ENCODE measurements around the gene TTR.

TTR gene

DNA sequence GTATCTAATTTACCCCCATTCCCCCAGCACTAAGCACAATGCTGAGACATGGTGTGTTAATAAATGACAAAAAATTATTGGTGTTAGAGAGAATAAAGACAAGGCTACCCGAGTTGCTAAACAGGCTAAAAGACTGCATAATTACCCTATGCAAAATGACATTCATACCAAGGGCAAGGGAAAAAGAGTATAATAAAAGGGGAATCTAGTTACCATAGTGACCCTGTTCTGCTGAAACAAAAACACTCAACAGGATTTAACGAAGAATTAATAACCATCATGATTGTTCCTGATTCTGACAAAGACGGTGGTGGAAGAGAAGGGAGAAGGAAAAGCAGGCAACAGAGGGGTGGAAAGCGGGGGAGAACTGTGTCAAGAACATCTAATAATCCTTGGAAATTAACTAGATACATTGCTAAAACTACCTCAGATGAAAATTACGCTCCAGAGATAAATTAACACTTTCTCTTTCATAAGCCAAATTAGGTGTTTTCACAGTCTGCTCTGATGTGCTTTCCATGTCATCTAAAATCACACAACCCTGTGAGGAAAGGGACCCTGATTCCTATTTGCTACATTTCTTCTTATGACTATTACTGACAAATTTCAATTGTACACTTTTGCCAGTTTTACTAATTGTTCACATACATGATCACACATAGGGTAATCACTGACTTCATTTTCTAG lies 25.5 kb downstream of the TTR start:
- DNase-seq = no peak

DNA sequence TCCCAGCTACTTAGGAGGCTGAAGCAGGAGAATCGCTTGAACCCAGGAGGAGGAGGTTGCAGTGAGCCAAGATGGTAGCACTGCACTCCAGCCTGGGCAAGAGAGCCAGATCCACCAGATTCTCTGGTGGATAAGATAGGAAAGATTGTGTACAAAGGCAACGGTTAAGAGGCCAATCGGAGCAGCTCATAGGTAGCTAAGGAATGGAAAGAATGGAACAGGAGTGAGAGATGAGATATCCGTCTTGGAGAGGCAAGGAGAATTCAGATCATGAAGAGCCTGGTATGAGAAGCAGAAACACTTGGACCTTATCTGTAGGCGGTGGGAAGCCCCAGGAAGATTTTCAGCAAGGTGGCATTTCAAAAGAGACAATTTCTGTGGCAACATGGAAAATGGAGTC lies 27.1 kb downstream of the TTR start:
- DNase-seq = no peak

DNA sequence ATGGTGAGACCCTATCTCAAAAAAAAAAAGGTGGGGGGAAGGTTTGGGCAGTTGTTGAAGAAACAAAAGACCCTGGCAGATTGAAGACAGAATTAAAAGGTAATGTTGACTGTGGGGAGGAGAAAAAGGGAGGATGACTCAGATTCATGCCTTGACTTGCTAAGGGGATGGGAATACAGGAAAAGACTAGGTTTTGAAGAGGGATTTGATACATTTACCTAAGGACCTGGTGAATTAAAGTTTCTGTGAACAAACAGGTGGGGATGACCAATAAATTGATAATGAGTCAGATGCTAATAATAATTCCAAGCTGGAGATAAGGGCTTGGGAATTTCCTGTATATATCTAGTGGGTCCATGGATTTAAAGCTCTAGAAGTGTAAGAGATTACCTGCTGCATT lies 27.6 kb downstream of the TTR start:
- no peak for DNase-seq

GRCh38 chr18:31624892-31625640 lies 33.4 kb downstream of the TTR start:
- DNase-seq = no peak

- DNase-seq = no peak
Measured at GRCh38 chr18:31626409-31626808, 34.7 kb downstream of the TTR start.

DNA sequence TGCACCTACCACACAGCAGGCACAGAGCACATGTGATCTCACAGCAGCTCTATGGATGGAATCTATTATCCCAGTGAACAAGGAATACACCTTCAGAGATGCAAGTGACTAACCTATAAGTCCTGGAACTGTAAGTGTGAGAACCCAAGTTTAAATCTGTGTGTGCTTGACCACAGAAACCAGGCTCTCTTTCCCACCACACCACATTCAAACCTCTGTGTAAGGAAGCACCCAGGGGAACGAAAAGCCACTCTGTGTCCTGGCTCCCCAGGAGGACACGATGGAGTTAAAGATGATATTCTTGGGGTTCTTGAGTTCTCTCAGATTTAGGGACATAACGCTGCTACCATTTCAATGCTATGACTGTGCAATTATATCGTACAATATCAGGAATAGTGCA lies 38.9 kb downstream of the TTR start:
- DNase-seq = no peak

GRCh38 chr18:31631526-31631925 lies 39.8 kb downstream of the TTR start:
- DNase-seq = no peak

DNA sequence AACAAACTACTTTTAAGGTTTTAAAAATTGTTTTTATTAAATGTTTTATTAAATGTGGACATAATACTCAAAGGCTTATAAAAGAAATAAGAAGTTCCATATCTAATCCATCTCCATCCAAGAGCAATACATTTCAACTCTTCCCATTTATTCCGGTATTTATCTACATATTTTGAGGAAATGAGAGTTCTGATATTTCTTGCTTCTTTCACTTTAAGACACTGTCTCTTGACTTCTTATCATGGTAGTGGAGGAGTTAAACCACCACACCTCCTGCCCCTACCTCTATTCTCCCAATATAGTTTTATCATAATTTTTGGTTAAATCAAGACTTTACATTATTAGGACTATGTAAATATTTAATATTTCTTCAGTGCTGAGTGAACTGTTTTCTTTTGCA lies 40.7 kb downstream of the TTR start:
- DNase-seq = no peak

DNA sequence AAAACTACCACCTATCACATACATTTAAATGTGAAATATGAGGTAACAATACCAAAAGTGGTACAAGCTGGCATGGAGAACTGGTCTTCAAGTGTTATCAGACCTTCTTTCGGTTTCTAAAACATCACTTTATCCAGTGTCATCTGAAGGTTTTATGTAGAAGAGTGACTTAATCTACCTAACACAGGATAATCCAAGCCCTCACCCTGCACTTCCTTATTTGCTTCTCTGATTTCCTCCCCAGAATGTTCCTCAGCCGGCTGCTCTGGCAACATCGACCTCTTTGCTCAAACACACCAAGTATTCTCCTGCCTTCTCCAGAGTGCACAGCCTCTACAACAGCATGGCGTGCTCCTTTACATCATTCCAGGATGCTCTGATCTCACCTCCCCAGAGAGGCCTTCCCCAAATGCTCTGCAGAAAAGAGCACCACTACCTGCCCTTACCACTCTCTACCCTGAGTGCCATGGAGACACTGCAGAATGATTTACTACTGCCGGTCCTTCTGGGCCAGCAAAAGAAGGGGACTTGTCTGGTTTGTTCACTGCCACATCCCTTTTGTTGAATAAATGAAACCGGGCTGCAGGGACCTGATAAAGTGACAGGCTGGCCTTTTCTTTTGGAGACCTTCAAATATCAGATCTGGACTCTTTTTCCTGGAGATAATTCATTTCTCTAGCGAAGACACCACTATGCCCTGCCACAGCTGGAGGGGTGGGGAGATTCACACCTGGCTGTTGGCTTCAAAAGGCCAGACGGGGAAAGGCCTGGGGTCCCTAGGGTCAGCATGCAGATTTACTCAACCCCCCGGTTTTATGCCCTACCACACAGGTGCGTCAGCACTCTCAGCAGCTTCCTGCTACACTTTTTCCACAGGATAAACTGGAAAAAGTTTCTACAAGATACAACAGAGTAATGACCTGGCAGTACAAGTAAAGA lies 42.0 kb downstream of the TTR start:
- no peak for DNase-seq

GRCh38 chr18:31634331-31634713 lies 42.6 kb downstream of the TTR start:
- DNase-seq = no peak

GRCh38 chr18:31636387-31636786 lies 44.7 kb downstream of the TTR start:
- DNase-seq = no peak

- no peak for DNase-seq
Measured at GRCh38 chr18:31637445-31637844, 45.8 kb downstream of the TTR start.

- no peak for DNase-seq
Measured at GRCh38 chr18:31643003-31643402, 51.3 kb downstream of the TTR start.

- DNase-seq = no peak
Measured at GRCh38 chr18:31645411-31645810, 53.7 kb downstream of the TTR start.

DNA sequence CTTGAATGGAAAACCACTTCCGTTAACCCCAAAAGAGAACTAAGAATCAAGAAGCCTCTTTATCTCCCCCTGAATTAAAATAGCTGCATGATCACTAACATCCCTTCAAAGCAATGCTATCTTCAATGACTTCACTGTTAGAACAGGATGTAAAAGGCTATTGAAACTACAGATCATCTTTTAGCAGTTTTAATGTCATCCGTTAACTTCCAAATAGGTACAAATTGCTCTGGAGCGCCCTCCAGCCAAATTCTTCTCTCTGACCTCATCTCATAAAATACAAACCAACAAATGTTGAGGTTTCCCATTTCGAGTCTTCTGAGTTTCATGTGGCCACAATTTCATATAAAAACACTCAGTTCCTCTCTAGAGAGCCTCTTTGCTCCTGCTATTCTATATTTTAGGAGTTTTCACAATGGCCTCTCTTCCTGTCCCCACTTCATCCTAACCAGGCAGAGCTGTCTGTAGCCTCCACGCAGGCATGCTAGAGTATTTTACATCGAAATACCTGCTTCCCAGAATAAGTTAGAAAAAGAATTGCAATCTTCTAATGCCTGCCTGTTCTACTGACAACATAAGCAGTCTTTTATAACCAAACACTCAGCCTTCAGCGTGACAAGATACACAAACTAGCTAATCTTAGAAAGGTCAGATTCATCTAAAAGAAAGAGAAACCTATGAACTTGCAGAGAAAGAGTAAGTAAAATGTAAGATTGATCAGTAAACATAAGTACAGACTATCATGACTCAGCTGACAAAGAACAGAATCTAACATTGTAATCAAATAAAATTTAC lies 54.9 kb downstream of the TTR start:
- no peak for DNase-seq

DNA sequence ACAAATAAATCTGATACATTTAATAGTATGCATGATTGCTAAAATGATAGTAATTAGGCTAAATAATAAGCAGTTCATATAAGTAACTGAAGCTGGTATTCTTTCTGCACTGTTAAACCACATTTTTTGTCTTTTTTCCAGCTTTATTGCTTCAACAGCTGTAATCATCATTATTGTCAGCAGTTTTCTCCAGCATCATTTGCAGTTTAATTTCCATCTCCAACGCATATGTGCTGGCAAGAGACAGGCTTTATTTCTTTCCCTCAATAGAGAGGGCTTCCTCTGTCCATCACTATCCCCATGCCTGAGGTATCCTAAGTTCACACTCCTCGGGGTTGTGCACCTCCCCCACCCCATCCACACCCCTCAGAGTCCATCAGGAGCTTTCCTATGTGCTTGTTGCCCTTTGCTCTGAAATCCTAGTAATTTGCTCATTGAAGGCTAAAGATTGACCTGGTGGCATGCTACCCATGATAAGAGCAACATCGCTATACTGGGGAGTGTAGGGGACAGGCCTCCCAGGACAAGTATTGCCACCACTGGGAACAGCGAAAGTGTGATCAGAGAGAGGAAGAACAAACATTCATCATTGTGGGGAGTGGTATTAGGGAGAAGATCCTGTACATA lies 55.6 kb downstream of the TTR start:
- no peak for DNase-seq
